ENCODE data around the gene HSPA4L.

DNA sequence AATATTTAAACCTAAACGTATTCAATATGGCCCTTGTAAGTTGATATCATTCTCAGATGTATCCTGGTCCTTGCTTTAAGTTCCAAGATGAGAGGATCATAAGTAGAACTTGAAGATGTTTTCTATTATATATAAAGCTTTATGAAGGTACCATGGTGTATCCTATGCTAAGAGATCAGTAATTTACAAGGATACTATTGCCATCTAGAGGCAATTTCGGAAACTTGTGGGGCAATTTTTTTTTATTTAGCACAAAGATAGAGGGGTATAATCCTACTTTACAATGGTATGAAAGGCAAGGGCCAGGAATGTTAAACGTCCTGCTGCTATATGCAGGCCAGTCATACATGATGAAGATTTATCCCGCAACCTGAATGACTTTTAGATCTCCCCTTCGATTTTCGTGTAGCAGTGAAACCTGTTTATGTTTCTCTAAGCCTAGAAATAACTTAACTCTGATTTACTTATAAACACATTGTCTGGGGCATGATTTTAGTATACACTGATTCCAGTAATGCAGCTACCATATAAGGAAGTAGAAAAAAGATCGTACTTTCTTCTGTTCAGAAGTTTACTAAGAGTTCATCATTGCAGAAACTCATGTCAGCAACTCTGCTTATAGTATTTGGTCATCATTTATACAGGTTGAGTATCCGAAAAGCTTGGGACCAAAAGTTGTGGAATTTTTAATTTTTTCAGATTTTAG, 49.3 kb upstream of the HSPA4L start:
- TF ChIP-seq ZNF274 (IDR thresholded peaks at IDR 0.05; ENCODE audit: low read depth, low read length): no peak
- TF ChIP-seq SUZ12 (IDR thresholded peaks at IDR 0.05; ENCODE audit: extremely low read depth, insufficient read depth, insufficient read length): no peak
- no peak for TF ChIP-seq YY1 (IDR thresholded peaks at IDR 0.05; ENCODE audit: insufficient read depth, insufficient read length)
